GM12878 (cell line): ENCODE results near the gene ZNF552. TPM values are rescaled to one million over a fixed set of nuclear protein-coding genes. Genes with fewer than 3 reads are reported as not detected.

Source experiments
- ATAC-seq: fragments of 200-7000 bp; cut with Tn5 transposase; 3 replicates; pipeline ENCODE4 v1.9.1; 2020; ENCODE audit warnings: mild to moderate bottlenecking, moderate library complexity
- BruUV-seq: library from RNA; stranded (reverse); fragments of 400-500 nt; replicated peaks from 2 replicates; lab custom pipeline; 2021; lab: Mats Ljungman, UMichigan
- CTCF ChIA-PET: fragments of 300-600 bp; sonication (Branson Sonifier 250); formaldehyde crosslinking; extraction: SDS; loops from one replicate; lab custom pipeline; 2021; ENCODE audit warnings: inconsistent platforms; lab: Yijun Ruan, JAX
- POLR2A ChIA-PET: fragments of 350-600 bp; formaldehyde crosslinking; extraction: SDS; loops from one replicate; lab custom pipeline; 2021; ENCODE audit warnings: inconsistent platforms; lab: Charles Lee
- RAD21 ChIA-PET: fragments of 300-600 bp; sonication (Branson Sonifier 250); formaldehyde crosslinking; loops from one replicate; lab custom pipeline; 2023; ENCODE audit warnings: antibody characterized with exemption; ENCODE audit not compliant: unreplicated experiment; lab: Charles Lee
- SMC1A ChIA-PET: fragments of 300-600 bp; sonication (Branson Sonifier 250); formaldehyde crosslinking; loops from one replicate; lab custom pipeline; 2023; ENCODE audit not compliant: unreplicated experiment, uncharacterized antibody; lab: Charles Lee
- DNase-seq: peaks from one replicate; pipeline ENCODE4 v3.0.0-alpha.2; 2011; ENCODE audit warnings: low read depth, low spot score
- FAIRE-seq: peaks from 3 replicates; lab custom pipeline; 2011; peaks lifted over from hg19 to GRCh38; lab: Jason Lieb, UNC
- H2AFZ ChIP-seq: 2 replicates; pipeline ENCODE4 v1.6.0; 2011; ENCODE audit warnings: low read depth, low read length, control low read depth; ENCODE audit not compliant: control insufficient read depth
- H3K27ac ChIP-seq: 2 replicates; pipeline ENCODE4 v1.5.1; 2011; ENCODE audit warnings: control low read depth; ENCODE audit not compliant: control insufficient read depth, insufficient read depth
- H3K27me3 ChIP-seq, 2 experiments: replicated peaks in 1 of 2; 2 replicates each; pipeline versions ENCODE4 v1.6.0 to v1.6.1; 2011; ENCODE audit warnings: low read length in 1 of 2; ENCODE audit not compliant: control insufficient read depth in 2 of 2, insufficient read depth in 2 of 2
- H3K36me3 ChIP-seq, 2 experiments: 2 replicates each; pipeline ENCODE4 v1.5.1; 2011; ENCODE audit warnings: low read length in 1 of 2; ENCODE audit not compliant: control insufficient read depth in 2 of 2, insufficient read depth in 2 of 2
- H3K4me1 ChIP-seq: 2 replicates; pipeline ENCODE4 v1.6.1; 2011; ENCODE audit warnings: mild to moderate bottlenecking, low read length, moderate library complexity, mixed read lengths; ENCODE audit not compliant: control insufficient read depth, insufficient read depth
- H3K4me2 ChIP-seq: 2 replicates; pipeline ENCODE4 v1.6.0; 2011; ENCODE audit warnings: control low read depth; ENCODE audit not compliant: control insufficient read depth, insufficient read depth
- H3K4me3 ChIP-seq: fragments of 200-600 bp; sonication (generic); 2 replicates; pipeline ENCODE4 v1.5.1; 2016
- H3K79me2 ChIP-seq: 2 replicates; pipeline ENCODE4 v1.6.0; 2011; ENCODE audit warnings: low read length; ENCODE audit not compliant: control insufficient read depth, insufficient read depth
- H3K9ac ChIP-seq: 2 replicates; pipeline ENCODE4 v1.8.0; 2011; ENCODE audit warnings: low read length, control low read depth, mixed read lengths; ENCODE audit not compliant: control insufficient read depth, insufficient read depth
- H3K9me3 ChIP-seq: replicated peaks from 3 replicates; pipeline ENCODE4 v1.5.1; 2011; ENCODE audit warnings: mild to moderate bottlenecking, low read length; ENCODE audit not compliant: control insufficient read depth, insufficient read depth
- H4K20me1 ChIP-seq: 2 replicates; pipeline ENCODE4 v1.6.0; 2011; ENCODE audit not compliant: control insufficient read depth, insufficient read depth
- IKZF1 ChIP-seq: fragments of 450-650 bp; conservative IDR thresholded peaks from 2 replicates; pipeline ENCODE4 v1.6.1; 2017; ENCODE audit warnings: antibody characterized with exemption, mild to moderate bottlenecking
- WGBS: methylation state at CpG from one replicate; pipeline ENCODE4 v1.1.6; 2016; ENCODE audit warnings: low lambda C conversion rate; ENCODE audit not compliant: insufficient replicate concordance, insufficient coverage; ENCODE audit errors: missing lambda C conversion rate; 5-methylcytosine and 5-hydroxymethylcytosine counted together
- in situ Hi-C: fragments of 300-500 bp; cut with MboI; formaldehyde crosslinking; loops from 9 replicates; pipeline ENCODE4 v1.14.3; 2018; ENCODE audit warnings: mixed read lengths
- intact Hi-C: fragments of 100-400 bp; cut with micrococcal nuclease; formaldehyde crosslinking; loops from one replicate; pipeline ENCODE4 v1.14.2; 2022; ENCODE audit not compliant: unreplicated experiment
- polyA plus RNA-seq, 11 experiments: library from polyadenylated mRNA; depleted of rRNA in 4 of 11; unstranded in 6 of 11; stranded (reverse) in 5 of 11; fragments of >200 nt; fragmentation: Nextera tagmentation in 4 of 11; fragmentation: Illumina TruSeq in 1 of 11; extraction: Ambion mirVana in 4 of 11; extraction: Trizol in 1 of 11; gene quantifications; 1 replicate in 1 of 11; 2 replicates in 10 of 11; pipeline versions ENCODE4 v1.2.1 to v1.2.3, GENCODE V29; 2011 to 2016; ENCODE audit warnings: inconsistent platforms in 2 of 11, missing spikeins in 2 of 11, low read depth in 1 of 11
- total RNA-seq, 4 experiments: library from RNA; depleted of rRNA in 3 of 4; stranded (reverse); fragments of >200 nt in 3 of 4; fragmentation: Illumina TruSeq in 1 of 4; extraction: Trizol in 1 of 4; gene quantifications; 2 replicates each; pipeline versions ENCODE4 v1.2.1 to v1.2.3, GENCODE V29; 2013 to 2021
- TF ChIP-seq, protein P1 (sequence below): fragments of 450-650 bp; formaldehyde crosslinking; IDR thresholded peaks from 2 replicates; pipeline ENCODE4 v1.4.0; 2020; ENCODE audit warnings: mild to moderate bottlenecking, moderate library complexity
- TF ChIP-seq, protein P2 (sequence below): fragments of 150-350 bp; IDR thresholded peaks from 2 replicates; pipeline ENCODE4 v1.6.1; 2014; ENCODE audit warnings: mild to moderate bottlenecking, low read depth, low read length

Gene ZNF552
- total and polyA plus RNA-seq, 10 of the 15 experiments (the other 5 are each of a cell fraction or from before 2014, with no cell fraction given) = 3.6 to 13.3 (median 8.0) TPM

DNA sequence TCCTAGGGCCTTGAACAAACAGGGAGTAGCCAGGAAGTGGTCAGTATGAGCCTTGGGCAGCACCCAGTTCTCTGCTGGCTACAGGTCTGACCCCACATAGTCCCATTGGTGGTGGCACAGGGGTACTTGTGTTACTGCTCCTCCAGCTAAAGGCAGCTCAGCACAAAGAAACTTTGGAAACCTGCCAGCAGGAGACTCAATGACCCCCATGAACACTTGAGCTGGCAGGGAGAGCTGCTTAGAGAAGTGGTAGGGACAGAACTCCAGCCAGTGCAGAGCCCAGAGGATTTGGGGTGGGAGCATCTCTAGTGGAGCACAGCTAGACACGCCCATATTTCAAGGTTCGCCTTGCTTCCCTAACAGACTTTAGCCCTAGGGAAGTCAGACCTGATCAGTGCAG, 55.6 kb downstream of the ZNF552 start:
- Histone ChIP-seq H4K20me1 (no peaks in the 10 kb centered on the region), H3K9me3 (peaks cover 13% of the 10 kb centered on the region), H3K4me1 (no peaks in the 10 kb centered on the region), H3K4me2 (no peak overlapping the region), H3K27me3 (no peaks in the 10 kb centered on the region), H2AFZ (no peak overlapping the region), H3K4me3 (no peak overlapping the region), H3K36me3 (peaks cover 0 to 15% of the 10 kb centered on the region in 2 experiments; a peak in 2 of 4 replicates), H3K27ac (no peak overlapping the region), H3K9ac (no peak overlapping the region), H3K79me2 (no peaks in the 10 kb centered on the region)
- ChIA-PET SMC1A (no interaction called here), CTCF (interaction anchor here (1.3 kb wide), 1 partner anchor 8 kb away, joined by 3 read pairs; no protein-coding TSS in a partner anchor), RAD21 (no interaction called here), POLR2A (interaction anchor here (0.6 kb wide), 1 partner anchor 10 kb away, joined by 4 read pairs; the partner anchor contains the start of gene ZNF586)
- in situ Hi-C loops (no loop called here), intact Hi-C loops (no loop called here)
- DNase-seq (no peak), FAIRE-seq (no peak), ATAC-seq (no peak)
- TF ChIP-seq, protein P1, sequence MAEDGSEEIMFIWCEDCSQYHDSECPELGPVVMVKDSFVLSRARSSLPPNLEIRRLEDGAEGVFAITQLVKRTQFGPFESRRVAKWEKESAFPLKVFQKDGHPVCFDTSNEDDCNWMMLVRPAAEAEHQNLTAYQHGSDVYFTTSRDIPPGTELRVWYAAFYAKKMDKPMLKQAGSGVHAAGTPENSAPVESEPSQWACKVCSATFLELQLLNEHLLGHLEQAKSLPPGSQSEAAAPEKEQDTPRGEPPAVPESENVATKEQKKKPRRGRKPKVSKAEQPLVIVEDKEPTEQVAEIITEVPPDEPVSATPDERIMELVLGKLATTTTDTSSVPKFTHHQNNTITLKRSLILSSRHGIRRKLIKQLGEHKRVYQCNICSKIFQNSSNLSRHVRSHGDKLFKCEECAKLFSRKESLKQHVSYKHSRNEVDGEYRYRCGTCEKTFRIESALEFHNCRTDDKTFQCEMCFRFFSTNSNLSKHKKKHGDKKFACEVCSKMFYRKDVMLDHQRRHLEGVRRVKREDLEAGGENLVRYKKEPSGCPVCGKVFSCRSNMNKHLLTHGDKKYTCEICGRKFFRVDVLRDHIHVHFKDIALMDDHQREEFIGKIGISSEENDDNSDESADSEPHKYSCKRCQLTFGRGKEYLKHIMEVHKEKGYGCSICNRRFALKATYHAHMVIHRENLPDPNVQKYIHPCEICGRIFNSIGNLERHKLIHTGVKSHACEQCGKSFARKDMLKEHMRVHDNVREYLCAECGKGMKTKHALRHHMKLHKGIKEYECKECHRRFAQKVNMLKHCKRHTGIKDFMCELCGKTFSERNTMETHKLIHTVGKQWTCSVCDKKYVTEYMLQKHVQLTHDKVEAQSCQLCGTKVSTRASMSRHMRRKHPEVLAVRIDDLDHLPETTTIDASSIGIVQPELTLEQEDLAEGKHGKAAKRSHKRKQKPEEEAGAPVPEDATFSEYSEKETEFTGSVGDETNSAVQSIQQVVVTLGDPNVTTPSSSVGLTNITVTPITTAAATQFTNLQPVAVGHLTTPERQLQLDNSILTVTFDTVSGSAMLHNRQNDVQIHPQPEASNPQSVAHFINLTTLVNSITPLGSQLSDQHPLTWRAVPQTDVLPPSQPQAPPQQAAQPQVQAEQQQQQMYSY (CRISPR knock-in tag) = no peak
- no peak for TF ChIP-seq IKZF1
- TF ChIP-seq, protein P2, sequence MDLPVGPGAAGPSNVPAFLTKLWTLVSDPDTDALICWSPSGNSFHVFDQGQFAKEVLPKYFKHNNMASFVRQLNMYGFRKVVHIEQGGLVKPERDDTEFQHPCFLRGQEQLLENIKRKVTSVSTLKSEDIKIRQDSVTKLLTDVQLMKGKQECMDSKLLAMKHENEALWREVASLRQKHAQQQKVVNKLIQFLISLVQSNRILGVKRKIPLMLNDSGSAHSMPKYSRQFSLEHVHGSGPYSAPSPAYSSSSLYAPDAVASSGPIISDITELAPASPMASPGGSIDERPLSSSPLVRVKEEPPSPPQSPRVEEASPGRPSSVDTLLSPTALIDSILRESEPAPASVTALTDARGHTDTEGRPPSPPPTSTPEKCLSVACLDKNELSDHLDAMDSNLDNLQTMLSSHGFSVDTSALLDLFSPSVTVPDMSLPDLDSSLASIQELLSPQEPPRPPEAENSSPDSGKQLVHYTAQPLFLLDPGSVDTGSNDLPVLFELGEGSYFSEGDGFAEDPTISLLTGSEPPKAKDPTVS = no peak
- no TSS peak for BruUV-seq
- WGBS = 100% methylated on average over 2 of the region's 2 CpGs
